Osteoblast (primary cell): ENCODE results near the gene ULK4. TPM values are rescaled to one million over a fixed set of nuclear protein-coding genes. Genes with fewer than 3 reads are reported as not detected.

Experiments used
- DNase-seq: peaks from one replicate; pipeline ENCODE4 v3.0.0; 2011; ENCODE audit warnings: low spot score, mixed read lengths; ENCODE audit not compliant: insufficient read length; ENCODE audit errors: missing footprints
- H2AFZ ChIP-seq: 2 replicates; pipeline ENCODE4 v1.6.0; 2011; ENCODE audit warnings: mild to moderate bottlenecking, low read length
- H3K27ac ChIP-seq: 2 replicates; pipeline ENCODE4 v1.5.1; 2011; ENCODE audit warnings: mild to moderate bottlenecking, low read depth, low read length, moderate library complexity
- H3K27me3 ChIP-seq: 2 replicates; pipeline ENCODE4 v1.6.0; 2012; ENCODE audit warnings: mild to moderate bottlenecking, control low read depth, inconsistent platforms, low read length, moderate library complexity; ENCODE audit not compliant: insufficient read depth
- H3K36me3 ChIP-seq: 2 replicates; pipeline ENCODE4 v1.5.1; 2011; ENCODE audit warnings: mild to moderate bottlenecking, low read length, control low read depth, moderate library complexity; ENCODE audit not compliant: insufficient read depth
- H3K4me1 ChIP-seq: 2 replicates; pipeline ENCODE4 v1.5.1; 2011; ENCODE audit warnings: mild to moderate bottlenecking, low read length, control low read depth, moderate library complexity; ENCODE audit not compliant: insufficient read depth
- H3K4me2 ChIP-seq: 2 replicates; pipeline ENCODE4 v1.6.0; 2011; ENCODE audit warnings: mild to moderate bottlenecking, low read length; ENCODE audit not compliant: insufficient read depth
- H3K4me3 ChIP-seq: fragments of 200-600 bp; sonication (generic); 3 replicates; pipeline ENCODE4 v1.5.1; 2012; ENCODE audit warnings: mild to moderate bottlenecking, low read length, inconsistent platforms; ENCODE audit not compliant: insufficient read depth
- H3K79me2 ChIP-seq: 2 replicates; pipeline ENCODE4 v1.6.0; 2012; ENCODE audit warnings: mild to moderate bottlenecking, low read length, control low read depth, inconsistent platforms; ENCODE audit not compliant: insufficient read depth
- H3K9me3 ChIP-seq: 2 replicates; pipeline ENCODE4 v1.5.1; 2011; ENCODE audit warnings: low read depth, low read length, control low read depth
- H4K20me1 ChIP-seq: 2 replicates; pipeline ENCODE4 v1.6.0; 2012; ENCODE audit warnings: mild to moderate bottlenecking, low read length, control low read depth; ENCODE audit not compliant: insufficient read depth
- CTCF ChIP-seq: IDR thresholded peaks from 2 replicates; pipeline ENCODE4 v1.5.1; 2011; ENCODE audit warnings: mild to moderate bottlenecking, low read depth, low read length, moderate library complexity; ENCODE audit errors: extremely low read depth
- total RNA-seq: library from RNA; depleted of rRNA; stranded (reverse); fragments of >200 nt; gene quantifications from 2 replicates; pipeline ENCODE4 v1.2.3, GENCODE V29; 2012

ULK4 gene
- total RNA-seq, 1 donor = 20.6 TPM

- Histone ChIP-seq H2AFZ (no peak overlapping the region), H3K9me3 (no peaks in the 10 kb centered on the region), H4K20me1 (no peaks in the 10 kb centered on the region), H3K27me3 (no peaks in the 10 kb centered on the region), H3K4me1 (no peaks in the 10 kb centered on the region), H3K79me2 (no peaks in the 10 kb centered on the region), H3K4me3 (no peak overlapping the region), H3K4me2 (no peak overlapping the region), H3K27ac (no peak overlapping the region), H3K36me3 (no peaks in the 10 kb centered on the region)
- TF ChIP-seq CTCF = no peak
- no peak for DNase-seq
These were observed 530.5 kb downstream of the ULK4 start for GRCh38 chr3:41431386-41431785.

- Histone ChIP-seq H3K4me2 (no peak overlapping the region), H3K4me3 (no peak overlapping the region), H4K20me1 (no peaks in the 10 kb centered on the region), H3K36me3 (no peaks in the 10 kb centered on the region), H3K27ac (no peak overlapping the region), H3K4me1 (no peaks in the 10 kb centered on the region), H2AFZ (no peak overlapping the region), H3K79me2 (no peaks in the 10 kb centered on the region), H3K9me3 (no peaks in the 10 kb centered on the region), H3K27me3 (no peaks in the 10 kb centered on the region)
- no peak for DNase-seq
- no peak for TF ChIP-seq CTCF
These were observed 531.0 kb downstream of the ULK4 start for GRCh38 chr3:41430886-41431285.

- TF ChIP-seq CTCF = no peak
- Histone ChIP-seq H3K4me3 (no peak overlapping the region), H3K4me2 (no peak overlapping the region), H2AFZ (no peak overlapping the region), H3K27me3 (no peaks in the 10 kb centered on the region), H4K20me1 (no peaks in the 10 kb centered on the region), H3K27ac (no peak overlapping the region), H3K4me1 (no peaks in the 10 kb centered on the region), H3K36me3 (no peaks in the 10 kb centered on the region), H3K9me3 (no peaks in the 10 kb centered on the region), H3K79me2 (no peaks in the 10 kb centered on the region)
- DNase-seq = no peak
These were observed 531.5 kb downstream of the ULK4 start for GRCh38 chr3:41430391-41430790.

- DNase-seq = no peak
- Histone ChIP-seq H4K20me1 (no peaks in the 10 kb centered on the region), H3K79me2 (no peaks in the 10 kb centered on the region), H3K4me2 (no peak overlapping the region), H3K27me3 (no peaks in the 10 kb centered on the region), H3K4me3 (no peak overlapping the region), H2AFZ (no peak overlapping the region), H3K36me3 (no peaks in the 10 kb centered on the region), H3K9me3 (no peaks in the 10 kb centered on the region), H3K4me1 (no peaks in the 10 kb centered on the region), H3K27ac (no peak overlapping the region)
- no peak for TF ChIP-seq CTCF
These were observed 535.4 kb downstream of the ULK4 start for GRCh38 chr3:41426485-41426884.
